WTC11 (cell line): ENCODE data around the gene OPRD1. TPM values are rescaled to one million over a fixed set of nuclear protein-coding genes. Genes with fewer than 3 reads are reported as not detected.

ENCODE experiments used
- ATAC-seq: fragments of 200-7000 bp; cut with Tn5 transposase; 2 replicates; pipeline ENCODE4 v1.10.0; 2021; ENCODE audit warnings: mild to moderate bottlenecking, moderate library complexity
- CTCF ChIA-PET: fragments of 300-600 bp; sonication (Branson Sonifier 250); formaldehyde crosslinking; loops from one replicate; lab custom pipeline; 2021; ENCODE audit warnings: antibody characterized with exemption; lab: Charles Lee
- POLR2A ChIA-PET: fragments of 350-600 bp; sonication (Branson Sonifier 250); formaldehyde crosslinking; loops from one replicate; lab custom pipeline; 2021; ENCODE audit warnings: antibody characterized with exemption; lab: Charles Lee
- DNase-seq: peaks from one replicate; pipeline ENCODE4 v3.0.0; 2021; ENCODE audit warnings: low spot score
- H3K27ac Mint-ChIP-seq: 2 replicates; pipeline ENCODE4 v1.8.0; 2021; ENCODE audit warnings: mixed read lengths
- H3K27me3 Mint-ChIP-seq: 2 replicates; pipeline ENCODE4 v1.8.0; 2021; ENCODE audit warnings: low read depth, mild to moderate bottlenecking, moderate library complexity, mixed read lengths
- H3K36me3 Mint-ChIP-seq: 2 replicates; pipeline ENCODE4 v1.8.0; 2021; ENCODE audit warnings: mixed read lengths
- H3K4me1 Mint-ChIP-seq: 2 replicates; pipeline ENCODE4 v1.8.0; 2022; ENCODE audit warnings: mixed read lengths
- H3K4me3 Mint-ChIP-seq: 2 replicates; pipeline ENCODE4 v1.8.0; 2021; ENCODE audit warnings: mild to moderate bottlenecking, moderate library complexity, mixed read lengths
- H3K9me3 Mint-ChIP-seq: 2 replicates; pipeline ENCODE4 v1.8.0; 2021; ENCODE audit warnings: mixed read lengths
- ARID4B ChIP-seq: sonication (generic); formaldehyde crosslinking; IDR thresholded peaks from 2 replicates; pipeline ENCODE4 v1.8.0; 2023; ENCODE audit warnings: missing genetic modification reagents, mild to moderate bottlenecking, borderline replicate concordance
- ATF6 ChIP-seq: sonication (generic); formaldehyde crosslinking; IDR thresholded peaks from 2 replicates; pipeline ENCODE4 v1.8.1; 2023; ENCODE audit warnings: mild to moderate bottlenecking, missing genetic modification reagents
- CREB1 ChIP-seq: sonication (generic); formaldehyde crosslinking; IDR thresholded peaks from 2 replicates; pipeline ENCODE4 v1.8.0; 2023; ENCODE audit warnings: mild to moderate bottlenecking, missing genetic modification reagents
- E2F4 ChIP-seq: sonication (generic); formaldehyde crosslinking; IDR thresholded peaks from 2 replicates; pipeline ENCODE4 v1.8.1; 2022; ENCODE audit warnings: low read depth, mild to moderate bottlenecking, moderate library complexity, missing genetic modification reagents, borderline replicate concordance
- HMGA2 ChIP-seq: fragments of 250-450 bp; sonication (Bioruptor Pico); IDR thresholded peaks from 2 replicates; pipeline ENCODE4 v1.4.0; 2021; ENCODE audit warnings: mild to moderate bottlenecking, moderate library complexity
- HMGXB4 ChIP-seq: sonication (generic); formaldehyde crosslinking; IDR thresholded peaks from 2 replicates; pipeline ENCODE4 v1.8.1; 2023; ENCODE audit warnings: mild to moderate bottlenecking, moderate library complexity, missing genetic modification reagents
- KAT7 ChIP-seq: sonication (generic); formaldehyde crosslinking; IDR thresholded peaks from 2 replicates; pipeline ENCODE4 v1.8.1; 2023; ENCODE audit warnings: missing genetic modification reagents, mild to moderate bottlenecking, borderline replicate concordance
- NFYB ChIP-seq: sonication (generic); formaldehyde crosslinking; conservative IDR thresholded peaks from 2 replicates; pipeline ENCODE4 v1.8.0; 2022; ENCODE audit warnings: low read depth, missing genetic modification reagents
- ZNF138 ChIP-seq: sonication (generic); formaldehyde crosslinking; conservative IDR thresholded peaks from 2 replicates; pipeline ENCODE4 v1.8.1; 2022; ENCODE audit warnings: mild to moderate bottlenecking, moderate library complexity, missing genetic modification reagents
- ZNF317 ChIP-seq: sonication (generic); formaldehyde crosslinking; IDR thresholded peaks from 2 replicates; pipeline ENCODE4 v1.8.1; 2023; ENCODE audit warnings: low read depth, mild to moderate bottlenecking, moderate library complexity, missing genetic modification reagents, borderline replicate concordance
- total RNA-seq: library from RNA; stranded (reverse); gene quantifications from 3 replicates; pipeline ENCODE4 v1.2.3, GENCODE V29; 2021

The OPRD1 gene
- total RNA-seq, 1 experiment from 2014 or later, result 2.2 TPM

GRCh38 chr1:28886731-28887418, 74.9 kb downstream of the OPRD1 start (continued):
- TF ChIP-seq ATF6 (CRISPR knock-in tag) (no peak), HMGXB4 (CRISPR knock-in tag) (peak; percentile 54; the same call in 1 of the 2 replicates), ARID4B (CRISPR knock-in tag) (peak; percentile 44; the same call in 1 of the 2 replicates)

DNA sequence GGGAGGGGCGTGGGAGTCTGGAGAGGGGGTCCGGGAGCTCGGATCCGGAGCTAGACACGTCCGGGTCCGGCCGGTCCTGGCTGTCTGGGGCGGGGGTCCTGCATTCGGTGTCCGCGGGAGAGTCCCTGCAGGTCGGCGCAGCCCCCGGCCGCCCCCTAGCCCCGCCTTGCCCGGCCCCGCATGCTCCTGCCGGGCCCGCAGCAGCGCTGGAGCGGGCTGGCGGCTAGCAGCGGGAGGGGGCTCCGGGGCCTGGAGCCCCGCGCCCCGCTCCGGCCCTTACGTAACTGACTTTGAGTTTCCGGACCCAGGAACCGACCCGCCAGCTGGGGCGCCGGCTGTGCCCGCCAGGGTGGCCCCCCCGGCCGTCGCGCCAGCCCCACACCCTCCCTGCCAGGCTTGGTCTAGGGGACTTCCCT, 75.5 kb downstream of the OPRD1 start:
- Mint-ChIP-seq H3K9me3 (no peaks in the 10 kb centered on the region), H3K27ac (no peak overlapping the region), H3K4me1 (peaks cover 41% of the 10 kb centered on the region), H3K27me3 (peaks cover 10% of the 10 kb centered on the region), H3K4me3 (peak overlapping the region; percentile 93), H3K36me3 (no peaks in the 10 kb centered on the region)
- POLR2A ChIA-PET, result interaction anchor here (0.5 to 1.1 kb wide), 4 partner anchors 10 to 221 kb away, joined by 3 to 5 read pairs (median 3); partner anchors contain the start of genes EPB41 and YTHDF2
- DNase-seq, result peak; percentile 38
- CTCF ChIA-PET, result interaction anchor here (0.9 to 2.2 kb wide), 9 partner anchors 9 to 315 kb away, joined by 3 to 22 read pairs (median 4); partner anchors contain the start of gene TMEM200B
- 0 out of 2 replicates have a peak, but pooled peaks have one; percentile 10 for TF ChIP-seq NFYB (CRISPR knock-in tag)
- peak; percentile 16; the same call in 1 of the 2 replicates for TF ChIP-seq HMGXB4 (CRISPR knock-in tag)
- no peak for TF ChIP-seq KAT7 (CRISPR knock-in tag)
- no peak for TF ChIP-seq CREB1 (CRISPR knock-in tag)
- no peak for TF ChIP-seq HMGA2 (CRISPR knock-in tag)
- TF ChIP-seq ZNF138 (CRISPR knock-in tag), result no peak
- TF ChIP-seq ZNF317 (CRISPR knock-in tag), result no peak
- TF ChIP-seq E2F4, result no peak
- peak; percentile 0; the same call in 1 of the 2 replicates for ATAC-seq
